NCI-H2029 (cell line): ENCODE measurements around the gene ASB14.
"Not testable (repeated sequence)": the region's sequence is repeated elsewhere in the genome, so short reads cannot be mapped to it uniquely, and the experiment has no call there.

Experiments
- DNase-seq: peaks from one replicate; lab custom pipeline; 2025; lab: John Stamatoyannopoulos, UW

Gene ASB14

GRCh38 chr3:57292159-57292896, at the start of gene ASB14:
TSS of gene ASB14 (minus strand) at chr3:57292685. CDS start at chr3:57292033, 652 bp downstream.
- no peak for DNase-seq

- not testable (repeated sequence) for DNase-seq
These were observed 46.7 kb upstream of the ASB14 start for GRCh38 chr3:57339071-57339642.

GRCh38 chr3:57338272-57339070, 46.0 kb upstream of the ASB14 start:
- not testable (repeated sequence) for DNase-seq

GRCh38 chr3:57335283-57335938, 42.9 kb upstream of the ASB14 start:
- no peak for DNase-seq

GRCh38 chr3:57331078-57331610, 38.7 kb upstream of the ASB14 start:
- no peak for DNase-seq

- not testable (repeated sequence) for DNase-seq
These were observed 34.0 kb upstream of the ASB14 start for GRCh38 chr3:57326498-57326897.

GRCh38 chr3:57314204-57314603, 21.7 kb upstream of the ASB14 start:
- no peak for DNase-seq

- no peak for DNase-seq
These were observed 17.4 kb upstream of the ASB14 start for GRCh38 chr3:57309769-57310360.

GRCh38 chr3:57303520-57303919, 11.0 kb upstream of the ASB14 start:
- not testable (repeated sequence) for DNase-seq

GRCh38 chr3:57298041-57298440, 5.6 kb upstream of the ASB14 start:
- no peak for DNase-seq

- DNase-seq, result no peak
These were observed 527 bp upstream of the ASB14 start for GRCh38 chr3:57292897-57293526.

- DNase-seq, result no peak
These were observed 4.1 kb downstream of the ASB14 start for GRCh38 chr3:57288403-57288802.

- no peak for DNase-seq
These were observed 5.3 kb downstream of the ASB14 start for GRCh38 chr3:57287205-57287604.

GRCh38 chr3:57283334-57283733, 9.2 kb downstream of the ASB14 start:
- DNase-seq, result no peak

GRCh38 chr3:57281715-57282114, 10.8 kb downstream of the ASB14 start:
- DNase-seq, result no peak

GRCh38 chr3:57279685-57280084, 12.8 kb downstream of the ASB14 start:
- DNase-seq, result no peak

GRCh38 chr3:57278237-57278636, 14.2 kb downstream of the ASB14 start:
- no peak for DNase-seq

- no peak for DNase-seq
These were observed 17.1 kb downstream of the ASB14 start for GRCh38 chr3:57275393-57275792.

- DNase-seq, result no peak
These were observed 17.6 kb downstream of the ASB14 start for GRCh38 chr3:57274845-57275244.

- DNase-seq, result no peak
These were observed 24.1 kb downstream of the ASB14 start for GRCh38 chr3:57268416-57268815.

GRCh38 chr3:57261929-57262328, 30.6 kb downstream of the ASB14 start:
- no peak for DNase-seq
